Upper lobe of left lung (tissue), 4 donors: ENCODE data around the gene NCOA1.

Experiments used
- POLR2AphosphoS5 ChIP-seq, 2 donors: sonication (generic); formaldehyde crosslinking; IDR thresholded peaks; one replicate each; pipeline ENCODE4 v1.5.1; 2017; ENCODE audit warnings: antibody characterized with exemption in 2 of 2
- TF ChIP-seq, protein P1 (sequence below), 6 experiments: fragments of 450-650 bp in 4 of 6; fragments of 200-600 bp in 2 of 6; sonication (generic) in 2 of 6; IDR thresholded peaks; one replicate each; pipeline ENCODE4 v1.5.1; 2016 to 2019; ENCODE audit warnings: antibody characterized with exemption in 6 of 6

- TF ChIP-seq, protein P1, sequence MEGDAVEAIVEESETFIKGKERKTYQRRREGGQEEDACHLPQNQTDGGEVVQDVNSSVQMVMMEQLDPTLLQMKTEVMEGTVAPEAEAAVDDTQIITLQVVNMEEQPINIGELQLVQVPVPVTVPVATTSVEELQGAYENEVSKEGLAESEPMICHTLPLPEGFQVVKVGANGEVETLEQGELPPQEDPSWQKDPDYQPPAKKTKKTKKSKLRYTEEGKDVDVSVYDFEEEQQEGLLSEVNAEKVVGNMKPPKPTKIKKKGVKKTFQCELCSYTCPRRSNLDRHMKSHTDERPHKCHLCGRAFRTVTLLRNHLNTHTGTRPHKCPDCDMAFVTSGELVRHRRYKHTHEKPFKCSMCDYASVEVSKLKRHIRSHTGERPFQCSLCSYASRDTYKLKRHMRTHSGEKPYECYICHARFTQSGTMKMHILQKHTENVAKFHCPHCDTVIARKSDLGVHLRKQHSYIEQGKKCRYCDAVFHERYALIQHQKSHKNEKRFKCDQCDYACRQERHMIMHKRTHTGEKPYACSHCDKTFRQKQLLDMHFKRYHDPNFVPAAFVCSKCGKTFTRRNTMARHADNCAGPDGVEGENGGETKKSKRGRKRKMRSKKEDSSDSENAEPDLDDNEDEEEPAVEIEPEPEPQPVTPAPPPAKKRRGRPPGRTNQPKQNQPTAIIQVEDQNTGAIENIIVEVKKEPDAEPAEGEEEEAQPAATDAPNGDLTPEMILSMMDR (IDR thresholded peaks at IDR 0.05), result no peak
- TF ChIP-seq POLR2AphosphoS5 (IDR thresholded peaks at IDR 0.05), result no peak
Measured at GRCh38 chr2:24551016-24551415, 60.0 kb downstream of the NCOA1 start.
